Neutrophil (primary cell): ENCODE measurements around the gene BOC.

Source experiments
- H3K27ac ChIP-seq: fragments of 200-600 bp; sonication (generic); 2 replicates; pipeline ENCODE4 v1.5.1; 2016; ENCODE audit warnings: mild to moderate bottlenecking, moderate library complexity
- H3K27me3 ChIP-seq: fragments of 200-600 bp; sonication (generic); 2 replicates; pipeline ENCODE4 v1.6.0; 2016; ENCODE audit warnings: mild to moderate bottlenecking
- H3K36me3 ChIP-seq: fragments of 200-600 bp; sonication (generic); 2 replicates; pipeline ENCODE4 v1.5.1; 2017
- H3K4me1 ChIP-seq, 2 experiments: fragments of 200-600 bp in 1 of 2; sonication (generic) in 1 of 2; 1 replicate in 1 of 2; 2 replicates in 1 of 2; pipeline versions ENCODE4 v1.5.1 to v1.6.1; 2013 to 2016; ENCODE audit warnings: low read depth in 1 of 2, low read length in 1 of 2, mild to moderate bottlenecking in 1 of 2, moderate library complexity in 1 of 2; ENCODE audit not compliant: control insufficient read depth in 1 of 2, insufficient read depth in 1 of 2
- H3K4me3 ChIP-seq, 2 experiments: fragments of 200-600 bp in 1 of 2; sonication (generic) in 1 of 2; 1 replicate in 1 of 2; 2 replicates in 1 of 2; pipeline ENCODE4 v1.5.1; 2013 to 2016; ENCODE audit warnings: low read depth in 1 of 2, low read length in 1 of 2, mild to moderate bottlenecking in 1 of 2, moderate library complexity in 1 of 2
- H3K9me3 ChIP-seq: fragments of 200-600 bp; sonication (generic); 2 replicates; pipeline ENCODE4 v1.5.1; 2016
- TF ChIP-seq, protein P1 (sequence below): fragments of 200-600 bp; sonication (generic); IDR thresholded peaks from 2 replicates; pipeline ENCODE4 v1.5.1; 2016; ENCODE audit warnings: antibody characterized with exemption

The BOC gene

DNA sequence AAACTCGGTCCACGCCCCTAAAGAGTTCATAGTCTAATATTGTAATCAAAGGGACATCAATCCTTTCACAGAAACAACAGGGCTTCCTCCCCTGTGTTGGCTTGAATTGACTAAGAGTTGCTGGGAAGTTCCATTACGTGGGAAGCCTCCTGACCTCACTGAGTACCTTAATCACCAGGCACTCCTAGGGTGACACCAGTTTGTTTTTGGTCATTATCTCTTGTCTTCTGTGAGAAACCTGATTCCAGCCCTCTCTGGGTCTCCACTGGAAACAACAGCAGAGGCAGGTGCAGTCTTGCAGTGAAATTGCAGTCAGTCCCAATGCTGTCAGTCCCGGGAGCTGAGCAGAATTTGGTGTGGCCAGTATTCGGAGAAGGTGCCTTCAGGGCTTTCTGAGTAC is 55.4 kb downstream of the BOC start:
- TF ChIP-seq, protein P1, sequence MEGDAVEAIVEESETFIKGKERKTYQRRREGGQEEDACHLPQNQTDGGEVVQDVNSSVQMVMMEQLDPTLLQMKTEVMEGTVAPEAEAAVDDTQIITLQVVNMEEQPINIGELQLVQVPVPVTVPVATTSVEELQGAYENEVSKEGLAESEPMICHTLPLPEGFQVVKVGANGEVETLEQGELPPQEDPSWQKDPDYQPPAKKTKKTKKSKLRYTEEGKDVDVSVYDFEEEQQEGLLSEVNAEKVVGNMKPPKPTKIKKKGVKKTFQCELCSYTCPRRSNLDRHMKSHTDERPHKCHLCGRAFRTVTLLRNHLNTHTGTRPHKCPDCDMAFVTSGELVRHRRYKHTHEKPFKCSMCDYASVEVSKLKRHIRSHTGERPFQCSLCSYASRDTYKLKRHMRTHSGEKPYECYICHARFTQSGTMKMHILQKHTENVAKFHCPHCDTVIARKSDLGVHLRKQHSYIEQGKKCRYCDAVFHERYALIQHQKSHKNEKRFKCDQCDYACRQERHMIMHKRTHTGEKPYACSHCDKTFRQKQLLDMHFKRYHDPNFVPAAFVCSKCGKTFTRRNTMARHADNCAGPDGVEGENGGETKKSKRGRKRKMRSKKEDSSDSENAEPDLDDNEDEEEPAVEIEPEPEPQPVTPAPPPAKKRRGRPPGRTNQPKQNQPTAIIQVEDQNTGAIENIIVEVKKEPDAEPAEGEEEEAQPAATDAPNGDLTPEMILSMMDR = no peak
- H3K4me3 ChIP-seq = no peak overlapping the region
- no peaks in the 10 kb centered on the region for H3K4me1 ChIP-seq
- H3K36me3 ChIP-seq = no peaks in the 10 kb centered on the region
- H3K9me3 ChIP-seq = no peaks in the 10 kb centered on the region
- H3K27ac ChIP-seq = no peak overlapping the region
- peaks cover 4% of the 10 kb centered on the region for H3K27me3 ChIP-seq

DNA sequence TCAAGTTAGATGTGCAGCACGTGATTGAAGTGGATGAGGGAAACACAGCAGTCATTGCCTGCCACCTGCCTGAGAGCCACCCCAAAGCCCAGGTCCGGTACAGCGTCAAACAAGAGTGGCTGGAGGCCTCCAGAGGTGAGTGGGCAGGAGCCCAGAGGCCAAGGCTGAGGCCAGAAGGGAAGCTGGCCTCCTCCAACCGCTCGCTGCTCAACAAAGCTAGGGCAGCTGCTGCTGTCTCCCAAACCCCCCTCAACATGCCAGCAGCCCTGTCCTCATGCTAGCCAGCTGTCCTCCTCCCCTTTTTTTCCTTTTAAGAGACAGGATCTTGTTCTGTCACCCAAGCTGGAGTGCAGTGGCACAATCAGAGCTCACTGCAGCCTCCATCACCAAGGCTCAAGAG is 57.0 kb downstream of the BOC start:
- no peaks in the 10 kb centered on the region for H3K9me3 ChIP-seq
- H3K4me1 ChIP-seq = no peaks in the 10 kb centered on the region
- H3K36me3 ChIP-seq = no peaks in the 10 kb centered on the region
- H3K27me3 ChIP-seq = no peaks in the 10 kb centered on the region
- no peak overlapping the region for H3K4me3 ChIP-seq
- TF ChIP-seq, protein P1 = no peak
- no peak overlapping the region for H3K27ac ChIP-seq

- TF ChIP-seq, protein P1 = no peak
- Histone ChIP-seq H3K36me3 (no peaks in the 10 kb centered on the region), H3K27me3 (no peaks in the 10 kb centered on the region), H3K4me3 (no peak overlapping the region), H3K4me1 (no peaks in the 10 kb centered on the region), H3K27ac (no peak overlapping the region), H3K9me3 (no peaks in the 10 kb centered on the region)
Observed at GRCh38 chr3:113268942-113269341, 57.6 kb downstream of the BOC start.

GRCh38 chr3:113269661-113270060 is 58.3 kb downstream of the BOC start:
- TF ChIP-seq, protein P1 = no peak

GRCh38 chr3:113270068-113270467 is 58.7 kb downstream of the BOC start:
- Histone ChIP-seq H3K27me3 (no peaks in the 10 kb centered on the region), H3K36me3 (no peaks in the 10 kb centered on the region), H3K4me3 (no peak overlapping the region), H3K9me3 (no peaks in the 10 kb centered on the region), H3K27ac (no peak overlapping the region), H3K4me1 (no peaks in the 10 kb centered on the region)
- TF ChIP-seq, protein P1 = no peak

More at GRCh38 chr3:113269661-113270060, 58.3 kb downstream of the BOC start:
- Histone ChIP-seq H3K4me3 (no peak overlapping the region), H3K9me3 (no peaks in the 10 kb centered on the region), H3K27ac (no peak overlapping the region), H3K27me3 (no peaks in the 10 kb centered on the region), H3K4me1 (no peaks in the 10 kb centered on the region), H3K36me3 (no peaks in the 10 kb centered on the region)

DNA sequence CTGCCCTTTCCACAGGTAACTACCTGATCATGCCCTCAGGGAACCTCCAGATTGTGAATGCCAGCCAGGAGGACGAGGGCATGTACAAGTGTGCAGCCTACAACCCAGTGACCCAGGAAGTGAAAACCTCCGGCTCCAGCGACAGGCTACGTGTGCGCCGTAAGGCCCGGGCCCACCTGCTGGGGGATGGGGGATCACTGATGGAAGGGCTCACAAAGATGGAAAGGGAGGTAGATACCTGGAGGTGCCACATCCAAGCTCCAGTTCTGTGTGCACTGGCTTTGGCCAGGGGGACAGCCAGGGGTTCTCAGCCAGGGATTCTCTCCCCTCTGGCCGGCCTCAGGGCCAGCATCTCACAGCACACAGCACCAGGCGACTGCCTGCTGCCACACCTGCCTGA is 59.4 kb downstream of the BOC start:
- H3K36me3 ChIP-seq = no peaks in the 10 kb centered on the region
- TF ChIP-seq, protein P1 = no peak
- H3K4me3 ChIP-seq = no peak overlapping the region
- no peaks in the 10 kb centered on the region for H3K4me1 ChIP-seq
- H3K27me3 ChIP-seq = no peaks in the 10 kb centered on the region
- H3K9me3 ChIP-seq = no peaks in the 10 kb centered on the region
- H3K27ac ChIP-seq = no peak overlapping the region
